Measurements from ENCODE around the gene ORAI2. TPM values are rescaled to one million over a fixed set of nuclear protein-coding genes. Genes with fewer than 3 reads are reported as not detected.

ORAI2 gene
- total RNA-seq, 4 donors from 2014 or later: 6.2 to 16.0 (median 12.3) TPM

DNA sequence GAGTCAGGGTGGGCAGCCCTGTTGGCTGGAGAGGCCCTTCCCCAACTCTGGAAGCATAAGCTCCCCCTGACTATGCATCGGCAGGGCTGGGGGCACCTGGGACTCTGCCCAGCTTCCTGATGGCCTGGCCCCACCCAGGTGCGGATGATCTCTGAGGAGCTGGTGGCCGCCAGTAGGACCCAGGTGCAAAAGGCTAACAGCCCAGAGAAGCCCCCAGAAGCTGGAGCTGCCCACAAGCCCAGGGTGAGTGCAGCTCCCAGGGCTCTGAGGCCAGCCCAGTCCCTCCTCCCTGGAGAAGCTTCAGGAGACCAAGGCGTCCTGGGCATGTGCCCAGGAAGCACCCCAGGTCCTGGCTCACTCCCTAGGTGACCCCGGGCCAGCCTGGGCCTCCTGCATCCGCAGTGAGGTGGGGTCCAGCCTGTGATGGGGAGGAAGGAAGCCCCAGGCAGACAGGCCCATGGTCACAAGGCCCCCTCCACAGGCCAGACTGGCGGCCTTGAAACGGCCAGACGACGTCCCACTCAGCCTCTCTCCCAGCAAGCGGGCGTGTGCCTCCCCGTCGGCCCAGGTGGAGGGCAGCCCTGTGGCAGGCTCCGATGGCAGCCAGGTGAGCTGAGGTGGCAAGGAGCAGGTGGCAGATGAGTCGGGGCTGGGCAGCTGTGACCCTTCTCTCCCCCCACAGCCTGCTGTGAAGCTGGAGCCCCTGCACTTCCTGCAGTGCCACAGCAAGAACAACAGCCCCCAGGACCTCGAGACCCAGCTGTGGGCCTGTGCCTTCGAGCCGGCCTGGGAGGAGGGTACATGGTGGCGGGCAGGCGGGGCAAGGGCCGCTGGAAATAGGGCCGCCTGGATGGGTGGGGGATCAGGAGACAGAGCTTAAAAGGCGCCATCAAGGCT lies 34.5 kb downstream of the ORAI2 start:
- intact Hi-C loops (cut with DNase I): no loop called here
- DNase-seq (ENCODE audit: extremely low spot score): no peak
- H3K27me3 ChIP-seq: no peaks in the 10 kb centered on the region
- peaks cover 16 to 42% (median 32%) of the 10 kb centered on the region in 4 donors for H3K4me1 ChIP-seq
- TF ChIP-seq POLR2AphosphoS5 (IDR thresholded peaks at IDR 0.05) (no peak), EP300 (IDR thresholded peaks at IDR 0.05) (no peak)
- H3K4me3 ChIP-seq: no peak overlapping the region
- no peak overlapping the region for H3K27ac ChIP-seq (replicated peaks in 1 of 4)
- peaks cover 6 to 54% (median 40%) of the 10 kb centered on the region in 4 donors for H3K36me3 ChIP-seq
- no peaks in the 10 kb centered on the region for H3K9me3 ChIP-seq
- WGBS: 88% methylated on average over 13 of the region's 24 CpGs

DNA sequence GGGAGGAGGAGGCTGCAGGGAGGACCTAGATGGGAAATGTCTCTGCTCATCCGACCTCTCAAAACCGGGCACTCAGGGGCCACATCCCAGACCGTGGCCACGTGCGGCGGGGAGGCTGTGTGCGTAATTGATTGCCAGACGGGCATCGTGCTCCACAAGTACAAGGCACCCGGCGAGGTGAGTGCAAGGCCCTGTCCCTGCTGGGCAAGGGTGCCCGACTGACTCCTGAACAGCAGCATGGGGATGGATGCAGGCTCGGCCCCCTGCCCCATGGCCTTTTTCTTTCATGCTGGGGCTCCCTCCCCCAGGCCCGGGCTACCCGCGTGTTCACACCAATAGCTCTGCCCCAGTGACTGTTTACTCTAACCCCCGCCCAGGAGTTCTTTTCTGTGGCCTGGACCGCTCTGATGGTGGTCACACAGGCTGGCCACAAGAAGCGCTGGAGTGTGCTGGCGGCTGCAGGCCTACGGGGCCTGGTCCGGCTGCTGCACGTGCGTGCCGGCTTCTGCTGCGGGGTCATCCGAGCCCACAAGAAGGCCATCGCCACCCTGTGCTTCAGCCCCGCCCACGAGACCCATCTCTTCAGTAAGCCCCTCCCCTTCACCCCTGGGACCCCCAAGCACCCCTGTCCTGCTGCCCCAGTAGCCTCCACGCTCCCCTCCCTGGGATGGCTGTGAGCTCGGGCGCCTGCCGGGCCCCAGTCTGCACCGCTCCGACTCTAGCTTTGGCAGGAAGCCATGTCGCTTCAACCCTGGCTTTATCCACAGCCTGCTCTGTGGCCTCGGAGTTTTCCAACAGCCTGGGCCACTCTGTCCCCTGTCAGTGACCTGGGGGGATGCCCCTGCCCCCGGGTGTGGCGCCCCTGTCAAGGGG lies 35.3 kb downstream of the ORAI2 start:
- H3K27me3 ChIP-seq: no peaks in the 10 kb centered on the region
- no peak for DNase-seq (ENCODE audit: extremely low spot score)
- no peak overlapping the region for H3K4me3 ChIP-seq
- intact Hi-C loops (cut with DNase I): no loop called here
- TF ChIP-seq EP300 (IDR thresholded peaks at IDR 0.05): no peak
- no peak for TF ChIP-seq POLR2AphosphoS5 (IDR thresholded peaks at IDR 0.05)
- no peak for TF ChIP-seq CTCF (IDR thresholded peaks at IDR 0.05)
- TF ChIP-seq POLR2A (IDR thresholded peaks at IDR 0.05; ENCODE audit: low read depth): no peak
- WGBS: 85% methylated on average over 33 of the region's 40 CpGs
- no peaks in the 10 kb centered on the region for H3K9me3 ChIP-seq
- H3K36me3 ChIP-seq: peaks cover 7 to 63% (median 48%) of the 10 kb centered on the region in 4 donors
- H3K4me1 ChIP-seq: peaks cover 11 to 33% (median 24%) of the 10 kb centered on the region in 4 donors
- no peak overlapping the region for H3K27ac ChIP-seq (replicated peaks in 1 of 4)

DNA sequence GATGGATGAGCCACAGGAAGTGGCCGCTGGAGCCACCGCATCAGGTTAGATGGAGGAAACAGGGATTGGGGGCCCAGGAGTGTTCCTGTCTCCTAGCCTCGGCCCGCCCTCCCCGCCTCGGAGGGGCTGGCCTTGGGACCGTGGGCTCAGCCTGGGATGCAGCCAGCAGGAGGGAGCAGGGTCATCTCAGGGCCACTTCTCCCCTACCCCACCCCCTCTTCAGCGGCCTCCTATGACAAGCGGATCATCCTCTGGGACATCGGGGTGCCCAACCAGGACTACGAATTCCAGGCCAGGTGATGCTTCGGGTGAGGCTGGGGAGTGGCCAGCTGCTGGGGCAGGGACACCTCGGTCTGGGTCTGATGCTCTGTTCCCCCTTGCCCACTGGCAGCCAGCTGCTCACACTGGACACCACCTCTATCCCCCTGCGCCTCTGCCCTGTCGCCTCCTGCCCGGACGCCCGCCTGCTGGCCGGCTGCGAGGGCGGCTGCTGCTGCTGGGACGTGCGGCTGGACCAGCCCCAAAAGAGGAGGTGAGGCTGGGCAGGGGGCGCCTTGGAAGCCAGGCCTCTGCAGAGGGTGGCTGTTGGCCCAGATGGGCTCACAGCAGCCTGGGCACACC lies 36.1 kb downstream of the ORAI2 start:
- H3K9me3 ChIP-seq: no peaks in the 10 kb centered on the region
- TF ChIP-seq POLR2AphosphoS5 (IDR thresholded peaks at IDR 0.05) (no peak), POLR2A (IDR thresholded peaks at IDR 0.05; ENCODE audit: low read depth) (no peak), CTCF (IDR thresholded peaks at IDR 0.05) (no peak), EP300 (IDR thresholded peaks at IDR 0.05) (no peak)
- H3K36me3 ChIP-seq: peaks cover 7 to 68% (median 52%) of the 10 kb centered on the region in 4 donors
- H3K4me1 ChIP-seq: peaks cover 4 to 27% (median 18%) of the 10 kb centered on the region in 4 donors
- H3K27ac ChIP-seq (replicated peaks in 1 of 4): no peak overlapping the region
- H3K4me3 ChIP-seq: no peak overlapping the region
- 80% methylated on average over 24 of the region's 24 CpGs for WGBS
- no peaks in the 10 kb centered on the region for H3K27me3 ChIP-seq
- no peak for DNase-seq (ENCODE audit: extremely low spot score)
- intact Hi-C loops (cut with DNase I): no loop called here

DNA sequence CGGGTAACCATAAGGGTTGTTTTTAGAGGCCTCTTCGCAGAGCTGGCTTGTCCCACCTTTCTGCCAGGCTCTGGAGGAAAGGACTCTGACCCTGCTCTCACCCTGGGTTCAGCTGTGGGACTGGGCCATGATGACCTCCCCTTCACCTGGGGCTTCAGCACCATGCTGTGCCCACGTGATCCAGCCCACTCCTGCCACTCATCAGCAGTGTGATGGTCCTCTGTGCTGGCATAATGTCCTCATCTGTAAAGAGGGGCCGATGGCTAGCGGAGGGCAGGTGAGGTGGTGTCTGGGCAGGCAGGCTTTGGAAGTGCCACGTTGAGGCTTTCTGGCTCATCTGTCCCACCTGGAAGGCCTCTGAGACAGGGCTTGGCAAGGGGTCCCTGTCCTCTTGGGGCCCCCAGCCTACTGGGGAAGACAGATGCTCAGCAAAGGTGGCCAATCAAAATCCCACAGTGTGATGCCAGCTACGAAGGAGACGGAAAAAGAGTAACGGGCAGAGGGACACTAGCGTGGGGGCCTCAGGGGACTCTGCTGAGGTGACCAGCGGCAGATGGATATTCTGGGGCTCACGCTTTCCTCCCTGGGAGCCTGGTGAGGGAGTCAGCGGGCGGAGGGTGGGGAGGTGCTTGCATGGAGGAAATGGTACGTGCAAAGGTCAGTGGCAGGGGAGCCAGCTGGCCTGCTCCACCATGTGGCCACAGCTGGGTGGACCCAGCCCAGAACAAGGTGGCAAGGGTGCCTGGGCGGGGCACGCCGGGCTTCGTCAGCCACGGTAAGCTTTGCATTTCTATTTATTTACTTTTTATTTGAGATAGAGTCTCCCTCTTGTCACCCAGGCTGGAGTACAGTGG lies 36.8 kb downstream of the ORAI2 start:
- Histone ChIP-seq H3K27ac (replicated peaks in 1 of 4) (no peak overlapping the region), H3K36me3 (peaks cover 7 to 72% (median 54%) of the 10 kb centered on the region in 4 donors), H3K27me3 (no peaks in the 10 kb centered on the region), H3K4me1 (peaks cover 4 to 26% (median 18%) of the 10 kb centered on the region in 4 donors), H3K9me3 (no peaks in the 10 kb centered on the region), H3K4me3 (no peak overlapping the region)
- intact Hi-C loops (cut with DNase I): no loop called here
- TF ChIP-seq POLR2AphosphoS5 (IDR thresholded peaks at IDR 0.05) (no peak), EP300 (IDR thresholded peaks at IDR 0.05) (no peak), POLR2A (IDR thresholded peaks at IDR 0.05; ENCODE audit: low read depth) (no peak), CTCF (IDR thresholded peaks at IDR 0.05) (no peak)
- DNase-seq (ENCODE audit: extremely low spot score): no peak
- 84% methylated on average over 20 of the region's 20 CpGs for WGBS
